Measurements from ENCODE around the gene NFE2L3. TPM values are rescaled to one million over a fixed set of nuclear protein-coding genes. Genes with fewer than 3 reads are reported as not detected.
"Not testable (repeated sequence)": the region's sequence is repeated elsewhere in the genome, so short reads cannot be mapped to it uniquely, and the experiment has no call there.

NFE2L3 gene
- total RNA-seq, 2 donors from 2014 or later: 1.8 to 2.0 TPM

- intact Hi-C loops (cut with DNase I): no loop called here
- DNase-seq (ENCODE audit: low spot score): no peak
Measured at GRCh38 chr7:26182283-26182682, 30.3 kb downstream of the NFE2L3 start.

GRCh38 chr7:26182706-26183105 is 30.7 kb downstream of the NFE2L3 start:
- intact Hi-C loops (cut with DNase I): no loop called here
- DNase-seq (ENCODE audit: low spot score): no peak

GRCh38 chr7:26183545-26184280 is 31.7 kb downstream of the NFE2L3 start:
- no peak for DNase-seq (ENCODE audit: low spot score)
- intact Hi-C loops (cut with DNase I): no loop called here

- DNase-seq (ENCODE audit: low spot score): not testable (repeated sequence)
Measured at GRCh38 chr7:26184281-26185101, 32.5 kb downstream of the NFE2L3 start.

GRCh38 chr7:26185131-26185843 is 33.3 kb downstream of the NFE2L3 start:
- intact Hi-C loops (cut with DNase I): no loop called here
- no peak for DNase-seq (ENCODE audit: low spot score)

More at GRCh38 chr7:26184281-26185101, 32.5 kb downstream of the NFE2L3 start:
- intact Hi-C loops (cut with DNase I): not testable (repeated sequence)

GRCh38 chr7:26185844-26186180 is 33.8 kb downstream of the NFE2L3 start:
- intact Hi-C loops (cut with DNase I): no loop called here
- no peak for DNase-seq (ENCODE audit: low spot score)

- intact Hi-C loops (cut with DNase I): no loop called here
- no peak for DNase-seq (ENCODE audit: low spot score)
Measured at GRCh38 chr7:26186364-26187311, 34.6 kb downstream of the NFE2L3 start.

- DNase-seq (ENCODE audit: low spot score): no peak
- intact Hi-C loops (cut with DNase I): no loop called here
Measured at GRCh38 chr7:26187380-26188205, 35.6 kb downstream of the NFE2L3 start.

- intact Hi-C loops (cut with DNase I): no loop called here
- DNase-seq (ENCODE audit: low spot score): no peak
Measured at GRCh38 chr7:26188206-26188956, 36.4 kb downstream of the NFE2L3 start.

- intact Hi-C loops (cut with DNase I): no loop called here
- DNase-seq (ENCODE audit: low spot score): no peak
Measured at GRCh38 chr7:26188957-26189541, 37.1 kb downstream of the NFE2L3 start.

- DNase-seq (ENCODE audit: low spot score): no peak
- intact Hi-C loops (cut with DNase I): loop anchor here in 1 of 2 donors (10.0 kb wide), 1 partner anchor 965 kb away; the partner anchor contains the start of genes HOXA3 and HOXA7
Measured at GRCh38 chr7:26189697-26190096, 37.7 kb downstream of the NFE2L3 start.

GRCh38 chr7:26190417-26190869 is 38.4 kb downstream of the NFE2L3 start:
- DNase-seq (ENCODE audit: low spot score): no peak
- intact Hi-C loops (cut with DNase I): loop anchor here in 1 of 2 donors (10.0 kb wide), 1 partner anchor 964 kb away; the partner anchor contains the start of genes HOXA3 and HOXA7

- DNase-seq (ENCODE audit: low spot score): no peak
- intact Hi-C loops (cut with DNase I): loop anchor here in 1 of 2 donors (10.0 kb wide), 1 partner anchor 963 kb away; the partner anchor contains the start of genes HOXA3 and HOXA7
Measured at GRCh38 chr7:26191233-26191973, 39.4 kb downstream of the NFE2L3 start.

GRCh38 chr7:26191974-26192479 is 40.0 kb downstream of the NFE2L3 start:
- DNase-seq (ENCODE audit: low spot score): no peak
- intact Hi-C loops (cut with DNase I): loop anchor here in 1 of 2 donors (10.0 kb wide), 1 partner anchor 963 kb away; the partner anchor contains the start of genes HOXA3 and HOXA7

GRCh38 chr7:26192485-26193087 is 40.6 kb downstream of the NFE2L3 start:
- intact Hi-C loops (cut with DNase I): loop anchor here in 1 of 2 donors (10.0 kb wide), 1 partner anchor 962 kb away; the partner anchor contains the start of genes HOXA3 and HOXA7
- no peak for DNase-seq (ENCODE audit: low spot score)
